Panc1 (cell line): ENCODE measurements around the gene ANK3. TPM values are rescaled to one million over a fixed set of nuclear protein-coding genes. Genes with fewer than 3 reads are reported as not detected.

Experiments used
- ATAC-seq: fragments of 200-7000 bp; cut with Tn5 transposase; 2 replicates; pipeline ENCODE4 v1.9.1; 2020; ENCODE audit warnings: mild to moderate bottlenecking, moderate library complexity
- BruUV-seq: library from RNA; stranded (reverse); fragments of 400-500 nt; replicated peaks from 2 replicates; lab custom pipeline; 2021; lab: Mats Ljungman, UMichigan
- CTCF ChIA-PET: fragments of 300-600 bp; sonication (Branson Sonifier 250); formaldehyde crosslinking; loops from one replicate; lab custom pipeline; 2022; ENCODE audit warnings: antibody characterized with exemption; lab: Charles Lee
- POLR2A ChIA-PET: fragments of 300-600 bp; sonication (Branson Sonifier 250); formaldehyde crosslinking; loops from one replicate; lab custom pipeline; 2022; ENCODE audit warnings: antibody characterized with exemption; lab: Charles Lee
- DNase-seq: peaks from one replicate; pipeline ENCODE4 v3.0.0-alpha.2; 2010; ENCODE audit warnings: low read depth, low spot score
- H3K27ac ChIP-seq: 2 replicates; pipeline ENCODE4 v1.5.1; 2011; ENCODE audit warnings: mild to moderate bottlenecking, low read length, inconsistent platforms
- H3K27me3 ChIP-seq: fragments of 200-500 bp; sonication (Bioruptor generic); 2 replicates; pipeline ENCODE4 v1.6.0; 2014; ENCODE audit warnings: low read length, inconsistent platforms; ENCODE audit not compliant: control insufficient read depth, insufficient read depth
- H3K36me3 ChIP-seq: fragments of 200-500 bp; sonication (Bioruptor generic); 2 replicates; pipeline ENCODE4 v1.5.1; 2014; ENCODE audit warnings: inconsistent platforms, mild to moderate bottlenecking, low read length, moderate library complexity; ENCODE audit not compliant: control insufficient read depth, insufficient read depth
- H3K4me1 ChIP-seq: 2 replicates; pipeline ENCODE4 v1.5.1; 2011; ENCODE audit warnings: inconsistent platforms, mild to moderate bottlenecking, low read length, moderate library complexity; ENCODE audit not compliant: control insufficient read depth, insufficient read depth
- H3K4me3 ChIP-seq, 2 experiments: 2 replicates each; pipeline ENCODE4 v1.5.1; 2011 to 2012; ENCODE audit warnings: low read depth in 2 of 2, low read length in 2 of 2, mild to moderate bottlenecking in 2 of 2, inconsistent platforms in 1 of 2, moderate library complexity in 1 of 2
- H3K9me3 ChIP-seq: fragments of 200-500 bp; sonication (Bioruptor generic); 2 replicates; pipeline ENCODE4 v1.5.1; 2014; ENCODE audit warnings: low read depth, mild to moderate bottlenecking, inconsistent platforms, low read length, moderate library complexity; ENCODE audit not compliant: control insufficient read depth, insufficient read depth
- CTCF ChIP-seq: fragments of 450-650 bp; IDR thresholded peaks from 2 replicates; pipeline ENCODE4 v1.5.1; 2017; ENCODE audit warnings: mild to moderate bottlenecking
- POLR2AphosphoS5 ChIP-seq: IDR thresholded peaks from 2 replicates; pipeline ENCODE4 v1.6.1; 2012; ENCODE audit warnings: mild to moderate bottlenecking, low read depth, low read length, moderate library complexity
- REST ChIP-seq, 2 experiments: IDR thresholded peaks; 2 replicates each; pipeline ENCODE4 v1.6.1; 2011 to 2012; ENCODE audit warnings: low read depth in 2 of 2, control low read depth in 1 of 2, low read length in 1 of 2, mild to moderate bottlenecking in 1 of 2, moderate library complexity in 1 of 2; ENCODE audit not compliant: insufficient read depth in 1 of 2
- SIN3A ChIP-seq: IDR thresholded peaks from 2 replicates; pipeline ENCODE4 v1.6.1; 2012; ENCODE audit warnings: low read depth, mild to moderate bottlenecking, low read length, moderate library complexity, borderline replicate concordance; ENCODE audit not compliant: insufficient read depth
- TCF7L2 ChIP-seq: IDR thresholded peaks from 2 replicates; pipeline ENCODE4 v1.6.1; 2011; ENCODE audit warnings: mild to moderate bottlenecking, low read depth, low read length, inconsistent platforms
- in situ Hi-C: cut with HindIII; loops from 2 replicates; pipeline ENCODE4 v1.10.0; 2016; ENCODE audit warnings: low sequenced_read_pairs, low pct_unique_long_range_greater_than_20kb
- intact Hi-C: fragments of 100-400 bp; cut with micrococcal nuclease; formaldehyde crosslinking; loops from one replicate; pipeline ENCODE4 v1.10.0; 2022; ENCODE audit not compliant: unreplicated experiment
- total RNA-seq: library from RNA; stranded (reverse); gene quantifications from one replicate; pipeline ENCODE4 v1.2.1, GENCODE V29; 2021; ENCODE audit not compliant: unreplicated experiment

The ANK3 gene
- total RNA-seq, 1 experiment from 2014 or later, result 2.5 TPM

GRCh38 chr10:59995862-59996261, 393.8 kb downstream of the ANK3 start:
- ChIA-PET POLR2A (no interaction called here), CTCF (no interaction called here)
- ATAC-seq (no peak), DNase-seq (no peak)
- Histone ChIP-seq H3K27me3 (no peaks in the 10 kb centered on the region), H3K4me1 (no peaks in the 10 kb centered on the region), H3K9me3 (no peaks in the 10 kb centered on the region), H3K4me3 (no peak overlapping the region), H3K27ac (no peak overlapping the region), H3K36me3 (no peaks in the 10 kb centered on the region)
- no TSS peak for BruUV-seq
- in situ Hi-C loops, result no loop called here
- TF ChIP-seq CTCF (no peak), SIN3A (no peak), POLR2AphosphoS5 (no peak), REST (IDR thresholded peaks at IDR 0.05; ENCODE audit: insufficient read depth in 1 of 2, low read depth in 2 of 2, low read length in 1 of 2) (no peak), TCF7L2 (no peak)
- intact Hi-C loops, result no loop called here

- H3K4me3 ChIP-seq, result no peak overlapping the region
- no peak for TF ChIP-seq POLR2AphosphoS5
- no peak for TF ChIP-seq CTCF
- TF ChIP-seq REST (IDR thresholded peaks at IDR 0.05; ENCODE audit: insufficient read depth in 1 of 2, low read depth in 2 of 2, low read length in 1 of 2), result no peak
- TF ChIP-seq SIN3A, result no peak
- no peak for TF ChIP-seq TCF7L2
- BruUV-seq, result no TSS peak
- H3K36me3 ChIP-seq, result no peaks in the 10 kb centered on the region
- no peak for ATAC-seq
- intact Hi-C loops, result no loop called here
- H3K9me3 ChIP-seq, result no peaks in the 10 kb centered on the region
- POLR2A ChIA-PET, result no interaction called here
- in situ Hi-C loops, result no loop called here
- no peak overlapping the region for H3K27ac ChIP-seq
- CTCF ChIA-PET, result no interaction called here
- no peak for DNase-seq
- no peaks in the 10 kb centered on the region for H3K4me1 ChIP-seq
- no peaks in the 10 kb centered on the region for H3K27me3 ChIP-seq
Observed at GRCh38 chr10:59993931-59994330, 395.7 kb downstream of the ANK3 start.
